K562 (cell line): ENCODE results near the gene LATS1. TPM values are rescaled to one million over a fixed set of nuclear protein-coding genes. Genes with fewer than 3 reads are reported as not detected.
"Not testable (repeated sequence)": the region's sequence is repeated elsewhere in the genome, so short reads cannot be mapped to it uniquely, and the experiment has no call there.

ENCODE experiments used
- ATAC-seq: fragments of 200-7000 bp; cut with Tn5 transposase; 3 replicates; pipeline ENCODE4 v1.9.1; 2020; ENCODE audit warnings: moderate library complexity
- BruUV-seq: library from RNA; stranded (reverse); fragments of 400-500 nt; replicated peaks from 2 replicates; lab custom pipeline; 2021; lab: Mats Ljungman, UMichigan
- CTCF ChIA-PET: fragments of 300-600 bp; formaldehyde crosslinking; extraction: SDS; loops from one replicate; lab custom pipeline; 2021; ENCODE audit warnings: low intra/inter-chr PET ratio; lab: Yijun Ruan, JAX
- POLR2A ChIA-PET: fragments of 300-600, 350-650 bp; sonication (Branson Sonifier 250); formaldehyde crosslinking; extraction: SDS; loops from one replicate; lab custom pipeline; 2021; ENCODE audit warnings: antibody characterized with exemption, inconsistent platforms; lab: Yijun Ruan, JAX
- DNase-seq, 4 experiments: peaks; one replicate each; pipeline versions ENCODE4 v3.0.0 to v3.0.0-alpha.2; 2011 to 2018; ENCODE audit warnings: low spot score in 3 of 4, mixed read lengths in 3 of 4; ENCODE audit errors: extremely low read depth in 1 of 4
- FAIRE-seq: peaks from 2 replicates; lab custom pipeline; 2011; peaks lifted over from hg19 to GRCh38; lab: Jason Lieb, UNC
- H2AFZ ChIP-seq: 2 replicates; pipeline ENCODE4 v1.6.0; 2011; ENCODE audit warnings: low read depth, low read length, control low read depth, inconsistent platforms
- H3K27ac ChIP-seq: fragments of 200-600 bp; 3 replicates; pipeline ENCODE4 v1.8.0; 2011; ENCODE audit warnings: low read depth, mild to moderate bottlenecking, control low read depth, inconsistent platforms, low read length, moderate library complexity, mixed read lengths; ENCODE audit errors: extremely low read depth
- H3K27me3 ChIP-seq, 2 experiments: fragments of 300-600 bp in 1 of 2; 2 replicates in 1 of 2; 3 replicates in 1 of 2; pipeline versions ENCODE4 v1.6.0 to v1.8.0; 2011; ENCODE audit warnings: inconsistent platforms in 2 of 2, low read length in 2 of 2, mild to moderate bottlenecking in 1 of 2, mixed read lengths in 1 of 2, moderate library complexity in 1 of 2; ENCODE audit not compliant: control insufficient read depth in 2 of 2, insufficient read depth in 2 of 2
- H3K36me3 ChIP-seq: fragments of 300-600 bp; 3 replicates; pipeline ENCODE4 v1.8.0; 2011; ENCODE audit warnings: mild to moderate bottlenecking, low read length, inconsistent platforms; ENCODE audit not compliant: control insufficient read depth, insufficient read depth
- H3K4me1 ChIP-seq, 2 experiments: fragments of 200-600 bp in 1 of 2; replicated peaks in 1 of 2; 2 replicates in 1 of 2; 3 replicates in 1 of 2; pipeline versions ENCODE4 v1.5.1 to v1.8.0; 2011; ENCODE audit warnings: inconsistent platforms in 2 of 2, low read length in 2 of 2, mild to moderate bottlenecking in 1 of 2, mixed read lengths in 1 of 2, moderate library complexity in 1 of 2; ENCODE audit not compliant: control insufficient read depth in 2 of 2, insufficient read depth in 2 of 2
- H3K4me2 ChIP-seq: 2 replicates; pipeline ENCODE4 v1.6.1; 2011; ENCODE audit warnings: low read length, control low read depth, inconsistent platforms, mixed read lengths; ENCODE audit not compliant: insufficient read depth
- H3K4me3 ChIP-seq: fragments of 200-600 bp; sonication (generic), shearing (Covaris generic); 2 replicates; pipeline ENCODE4 v1.5.1; 2016; ENCODE audit warnings: control low read depth, inconsistent platforms
- H3K79me2 ChIP-seq: fragments of 200-600 bp; 3 replicates; pipeline ENCODE4 v1.8.0; 2011; ENCODE audit warnings: low read length, inconsistent platforms; ENCODE audit not compliant: control insufficient read depth, insufficient read depth
- H3K9ac ChIP-seq, 2 experiments: 2 replicates each; pipeline versions ENCODE4 v1.6.0 to v1.6.1; 2011; ENCODE audit warnings: low read depth in 2 of 2, low read length in 2 of 2, control low read depth in 1 of 2, inconsistent platforms in 1 of 2, mild to moderate bottlenecking in 1 of 2, mixed read lengths in 1 of 2; ENCODE audit not compliant: insufficient read depth in 1 of 2
- H3K9me1 ChIP-seq: one replicate; pipeline ENCODE4 v1.6.0; 2011; ENCODE audit warnings: inconsistent platforms, mild to moderate bottlenecking, low read length, moderate library complexity; ENCODE audit not compliant: control insufficient read depth, insufficient read depth
- H3K9me3 ChIP-seq: replicated peaks from 2 replicates; pipeline ENCODE4 v1.5.1; 2011; ENCODE audit warnings: low read depth, low read length, inconsistent platforms; ENCODE audit not compliant: control insufficient read depth, insufficient read depth
- H4K20me1 ChIP-seq: replicated peaks from 2 replicates; pipeline ENCODE4 v1.6.1; 2011; ENCODE audit warnings: low read length, inconsistent platforms, mixed read lengths; ENCODE audit not compliant: control insufficient read depth, insufficient read depth
- CHD4 ChIP-seq: fragments of 200-600 bp; sonication (generic); IDR thresholded peaks from 3 replicates; pipeline ENCODE4 v1.6.1; 2012; ENCODE audit warnings: low read depth, mild to moderate bottlenecking, mixed read lengths, low read length, inconsistent platforms; ENCODE audit not compliant: insufficient read depth, insufficient replicate concordance, poor library complexity, severe bottlenecking
- POLR2B ChIP-seq: fragments of 450-650 bp; IDR thresholded peaks from 2 replicates; pipeline ENCODE4 v1.6.1; 2018; ENCODE audit warnings: low read depth; ENCODE audit not compliant: partially characterized antibody
- POLR2G ChIP-seq: fragments of 200-400 bp; formaldehyde crosslinking; IDR thresholded peaks from 2 replicates; pipeline ENCODE4 v1.6.1; 2017; ENCODE audit warnings: low read depth, mild to moderate bottlenecking, antibody characterized with exemption, low read length, moderate library complexity
- SUPT5H ChIP-seq: fragments of 450-650 bp; IDR thresholded peaks from 2 replicates; pipeline ENCODE4 v1.6.1; 2016
- WGBS: fragments of 100-300 bp; shearing (Covaris generic); methylation state at CpG from one replicate; pipeline ENCODE4 v1.1.6; 2016; ENCODE audit warnings: low coverage, mixed read lengths; ENCODE audit not compliant: insufficient coverage; ENCODE audit errors: missing lambda C conversion rate; 5-methylcytosine and 5-hydroxymethylcytosine counted together
- in situ Hi-C: fragments of 300-500 bp; cut with MboI; formaldehyde crosslinking; loops from 4 replicates; pipeline ENCODE4 v1.15.0; 2018; ENCODE audit warnings: inconsistent platforms, mixed read lengths
- intact Hi-C: fragments of 100-400 bp; cut with micrococcal nuclease; formaldehyde crosslinking; loops from 2 replicates; pipeline ENCODE4 v1.14.2; 2022
- polyA plus RNA-seq, 8 experiments: library from polyadenylated mRNA; depleted of rRNA in 4 of 8; stranded (reverse) in 5 of 8; unstranded in 3 of 8; fragments of >200 nt; fragmentation: Nextera tagmentation in 2 of 8; fragmentation: Illumina TruSeq in 1 of 8; extraction: Ambion mirVana in 2 of 8; extraction: Trizol in 1 of 8; gene quantifications; 2 replicates each; pipeline versions ENCODE4 v1.2.1 to v1.2.3, GENCODE V29; 2011 to 2014; ENCODE audit warnings: inconsistent platforms in 1 of 8, missing spikeins in 1 of 8
- total RNA-seq, 7 experiments: library from RNA; depleted of rRNA in 6 of 7; stranded (reverse); fragments of >200 nt in 6 of 7; fragmentation: Illumina TruSeq in 2 of 7; extraction: Trizol in 2 of 7; gene quantifications; 2 replicates each; pipeline versions ENCODE4 v1.2.1 to v1.2.3, GENCODE V29; 2011 to 2021; ENCODE audit warnings: low replicate concordance in 1 of 7
- TF ChIP-seq, protein P1 (sequence below): fragments of 250-450 bp; sonication (Bioruptor Pico); IDR thresholded peaks from 2 replicates; pipeline ENCODE4 v1.4.0; 2020; ENCODE audit warnings: mild to moderate bottlenecking, moderate library complexity, borderline replicate concordance
- TF ChIP-seq, protein P2 (sequence below): sonication (generic); formaldehyde crosslinking; IDR thresholded peaks from 2 replicates; pipeline ENCODE4 v1.8.1; 2023; ENCODE audit warnings: mild to moderate bottlenecking, missing genetic modification reagents

LATS1 gene
- total and polyA plus RNA-seq, 9 of the 15 experiments (the other 6 are each of a cell fraction or from before 2014, with no cell fraction given): 5.0 to 36.3 (median 18.4) TPM

GRCh38 chr6:149683256-149683859 lies 34.5 kb downstream of the LATS1 start (continued):
- TF ChIP-seq, protein P1, sequence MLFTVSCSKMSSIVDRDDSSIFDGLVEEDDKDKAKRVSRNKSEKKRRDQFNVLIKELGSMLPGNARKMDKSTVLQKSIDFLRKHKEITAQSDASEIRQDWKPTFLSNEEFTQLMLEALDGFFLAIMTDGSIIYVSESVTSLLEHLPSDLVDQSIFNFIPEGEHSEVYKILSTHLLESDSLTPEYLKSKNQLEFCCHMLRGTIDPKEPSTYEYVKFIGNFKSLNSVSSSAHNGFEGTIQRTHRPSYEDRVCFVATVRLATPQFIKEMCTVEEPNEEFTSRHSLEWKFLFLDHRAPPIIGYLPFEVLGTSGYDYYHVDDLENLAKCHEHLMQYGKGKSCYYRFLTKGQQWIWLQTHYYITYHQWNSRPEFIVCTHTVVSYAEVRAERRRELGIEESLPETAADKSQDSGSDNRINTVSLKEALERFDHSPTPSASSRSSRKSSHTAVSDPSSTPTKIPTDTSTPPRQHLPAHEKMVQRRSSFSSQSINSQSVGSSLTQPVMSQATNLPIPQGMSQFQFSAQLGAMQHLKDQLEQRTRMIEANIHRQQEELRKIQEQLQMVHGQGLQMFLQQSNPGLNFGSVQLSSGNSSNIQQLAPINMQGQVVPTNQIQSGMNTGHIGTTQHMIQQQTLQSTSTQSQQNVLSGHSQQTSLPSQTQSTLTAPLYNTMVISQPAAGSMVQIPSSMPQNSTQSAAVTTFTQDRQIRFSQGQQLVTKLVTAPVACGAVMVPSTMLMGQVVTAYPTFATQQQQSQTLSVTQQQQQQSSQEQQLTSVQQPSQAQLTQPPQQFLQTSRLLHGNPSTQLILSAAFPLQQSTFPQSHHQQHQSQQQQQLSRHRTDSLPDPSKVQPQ (CRISPR knock-in tag): no peak
- TF ChIP-seq CHD4: no peak

DNA sequence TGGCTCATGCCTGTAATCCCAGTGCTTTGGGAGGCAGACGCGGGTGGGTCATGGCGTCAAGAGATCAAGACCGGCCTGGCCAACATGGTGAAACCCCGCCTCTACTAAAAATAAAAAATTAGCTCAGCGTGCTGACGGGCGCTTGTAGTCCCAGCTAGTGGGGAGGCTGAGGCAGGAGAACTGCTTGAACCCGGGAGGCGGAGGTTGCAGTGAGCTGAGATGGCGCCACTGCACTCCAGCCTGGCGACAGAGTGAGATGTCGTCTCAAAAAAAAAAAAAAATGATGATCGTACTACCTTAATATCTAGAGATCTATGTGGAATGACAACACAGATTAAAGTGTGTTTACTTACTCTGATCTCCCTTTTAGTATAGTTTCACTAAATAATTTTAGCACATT lies 36.1 kb downstream of the LATS1 start:
- H3K9ac ChIP-seq, H3K27me3 ChIP-seq, H3K4me1 ChIP-seq, H3K9me1 ChIP-seq, H4K20me1 ChIP-seq, H3K4me2 ChIP-seq, POLR2A ChIA-PET, CTCF ChIA-PET, intact Hi-C loops, H2AFZ ChIP-seq, H3K27ac ChIP-seq, H3K9me3 ChIP-seq, FAIRE-seq, in situ Hi-C loops, BruUV-seq, H3K4me3 ChIP-seq, DNase-seq, ATAC-seq: not testable (repeated sequence)
- peaks cover 75% of the 10 kb centered on the region for H3K36me3 ChIP-seq
- peak; percentile 35 for TF ChIP-seq POLR2B
- 0 out of 2 replicates have a peak, but pooled peaks have one; percentile 25 for TF ChIP-seq POLR2G
- TF ChIP-seq, protein P2, sequence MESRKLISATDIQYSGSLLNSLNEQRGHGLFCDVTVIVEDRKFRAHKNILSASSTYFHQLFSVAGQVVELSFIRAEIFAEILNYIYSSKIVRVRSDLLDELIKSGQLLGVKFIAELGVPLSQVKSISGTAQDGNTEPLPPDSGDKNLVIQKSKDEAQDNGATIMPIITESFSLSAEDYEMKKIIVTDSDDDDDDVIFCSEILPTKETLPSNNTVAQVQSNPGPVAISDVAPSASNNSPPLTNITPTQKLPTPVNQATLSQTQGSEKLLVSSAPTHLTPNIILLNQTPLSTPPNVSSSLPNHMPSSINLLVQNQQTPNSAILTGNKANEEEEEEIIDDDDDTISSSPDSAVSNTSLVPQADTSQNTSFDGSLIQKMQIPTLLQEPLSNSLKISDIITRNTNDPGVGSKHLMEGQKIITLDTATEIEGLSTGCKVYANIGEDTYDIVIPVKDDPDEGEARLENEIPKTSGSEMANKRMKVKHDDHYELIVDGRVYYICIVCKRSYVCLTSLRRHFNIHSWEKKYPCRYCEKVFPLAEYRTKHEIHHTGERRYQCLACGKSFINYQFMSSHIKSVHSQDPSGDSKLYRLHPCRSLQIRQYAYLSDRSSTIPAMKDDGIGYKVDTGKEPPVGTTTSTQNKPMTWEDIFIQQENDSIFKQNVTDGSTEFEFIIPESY: peak; percentile 79
- peak; percentile 55; the same call in 1 of the 2 replicates for TF ChIP-seq SUPT5H
- WGBS: 94% methylated on average over 14 of the region's 14 CpGs
- peaks cover 39% of the 10 kb centered on the region for H3K79me2 ChIP-seq
